Measurements from ENCODE around the gene NKD2.

Gene NKD2

GRCh38 chr5:1033606-1034420, 25.2 kb downstream of the NKD2 start:
- no peak for TF ChIP-seq CTCF (IDR thresholded peaks at IDR 0.05; ENCODE audit: insufficient read depth, low read depth, low read length, missing control alignments)
- no peak overlapping the region for H3K4me3 ChIP-seq (ENCODE audit: low read depth, low read length)
- DNase-seq (ENCODE audit: low read depth): no peak

GRCh38 chr5:1034421-1034905, 25.9 kb downstream of the NKD2 start:
- DNase-seq (ENCODE audit: low read depth): no peak
- H3K4me3 ChIP-seq (ENCODE audit: low read depth, low read length): no peak overlapping the region
- no peak for TF ChIP-seq CTCF (IDR thresholded peaks at IDR 0.05; ENCODE audit: insufficient read depth, low read depth, low read length, missing control alignments)

- TF ChIP-seq CTCF (IDR thresholded peaks at IDR 0.05; ENCODE audit: insufficient read depth, low read depth, low read length, missing control alignments): no peak
- H3K4me3 ChIP-seq (ENCODE audit: low read depth, low read length): no peak overlapping the region
- no peak for DNase-seq (ENCODE audit: low read depth)
Observed at GRCh38 chr5:1034986-1035385, 26.4 kb downstream of the NKD2 start.

- no peak for TF ChIP-seq CTCF (IDR thresholded peaks at IDR 0.05; ENCODE audit: insufficient read depth, low read depth, low read length, missing control alignments)
- DNase-seq (ENCODE audit: low read depth): no peak
Observed at GRCh38 chr5:1035421-1036405, 27.1 kb downstream of the NKD2 start.

GRCh38 chr5:1036504-1037122, 28.0 kb downstream of the NKD2 start:
- no peak overlapping the region for H3K4me3 ChIP-seq (ENCODE audit: low read depth, low read length)
- no peak for TF ChIP-seq CTCF (IDR thresholded peaks at IDR 0.05; ENCODE audit: insufficient read depth, low read depth, low read length, missing control alignments)
- no peak for DNase-seq (ENCODE audit: low read depth)

More at GRCh38 chr5:1035421-1036405, 27.1 kb downstream of the NKD2 start:
- no peak overlapping the region for H3K4me3 ChIP-seq (ENCODE audit: low read depth, low read length)

GRCh38 chr5:1037123-1037670, 28.6 kb downstream of the NKD2 start:
- TF ChIP-seq CTCF (IDR thresholded peaks at IDR 0.05; ENCODE audit: insufficient read depth, low read depth, low read length, missing control alignments): no peak
- H3K4me3 ChIP-seq (ENCODE audit: low read depth, low read length): no peak overlapping the region
- no peak for DNase-seq (ENCODE audit: low read depth)

Data from GM12865 (cell line).